Ramos (cell line): ENCODE results near the gene LRRC8D.

Experiments
- in situ Hi-C: fragments of 300-500 bp; cut with MboI; formaldehyde crosslinking; loops from one replicate; pipeline ENCODE4 v1.14.3; 2022; ENCODE audit warnings: low sequenced_read_pairs; ENCODE audit not compliant: unreplicated experiment

Gene LRRC8D

DNA sequence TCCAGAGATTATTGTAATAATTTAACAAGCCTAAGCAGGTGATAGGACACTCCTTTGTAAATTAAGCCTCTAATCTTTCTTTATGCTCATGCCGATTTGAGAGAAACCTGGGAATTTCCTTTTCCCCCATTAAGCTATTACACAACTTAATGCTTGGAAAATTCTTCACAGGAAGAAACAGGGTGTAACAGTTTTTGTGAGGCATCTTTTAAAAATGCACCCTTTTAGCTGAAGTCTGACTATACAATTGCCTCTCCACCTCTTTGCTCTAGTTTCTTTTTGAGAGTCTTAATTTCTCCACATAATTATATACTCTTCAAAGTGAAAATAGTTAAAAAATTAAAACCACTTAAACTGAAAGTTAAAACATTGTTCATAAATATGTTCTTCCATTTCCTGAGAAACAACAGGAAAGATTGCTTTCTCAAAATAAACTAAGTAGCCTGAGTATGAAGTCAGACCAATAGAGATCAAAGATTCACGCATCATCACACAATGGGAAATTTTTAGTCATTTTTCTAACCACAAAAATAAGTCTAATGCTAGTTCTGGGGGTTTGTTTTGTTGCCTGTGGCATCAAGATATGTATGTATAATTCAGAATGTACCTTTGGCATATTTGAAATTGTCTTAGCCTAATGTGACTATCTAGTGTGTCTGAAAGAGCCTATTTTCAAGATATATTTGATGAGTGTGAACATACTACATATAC lies 34.7 kb downstream of the LRRC8D start:
- in situ Hi-C loops, result no loop called here

DNA sequence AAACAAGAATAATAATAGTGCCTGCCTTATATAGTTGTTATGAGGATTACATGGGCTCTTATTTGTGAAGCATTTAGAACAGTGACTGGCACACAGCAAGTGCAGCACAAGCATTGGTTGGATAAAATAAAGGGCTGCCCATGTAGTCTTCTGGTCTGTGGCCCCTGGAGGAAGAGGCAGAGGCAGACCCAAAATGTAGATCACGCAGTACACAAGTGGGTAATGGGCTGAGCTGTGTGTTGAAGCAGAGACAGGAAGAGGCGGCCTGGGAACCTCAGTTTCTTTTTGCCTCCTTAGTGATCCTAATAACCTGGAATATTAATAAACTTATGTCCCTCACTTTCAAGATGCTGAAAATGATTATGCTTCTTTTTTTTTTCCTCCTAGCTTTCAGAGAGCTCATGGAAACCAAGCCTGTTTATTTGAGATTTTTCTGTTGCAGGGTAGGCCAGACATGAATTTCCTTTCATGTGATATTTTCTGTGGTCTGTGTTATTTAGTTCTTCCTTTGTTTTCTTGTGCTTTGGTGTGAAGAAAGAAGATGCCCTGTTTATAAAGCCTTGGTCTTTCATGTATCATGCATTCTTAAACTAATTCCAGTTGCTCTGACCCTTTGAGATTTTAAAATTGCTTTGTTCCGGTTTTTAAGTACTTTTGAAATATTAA lies 42.5 kb downstream of the LRRC8D start:
- in situ Hi-C loops, result no loop called here

DNA sequence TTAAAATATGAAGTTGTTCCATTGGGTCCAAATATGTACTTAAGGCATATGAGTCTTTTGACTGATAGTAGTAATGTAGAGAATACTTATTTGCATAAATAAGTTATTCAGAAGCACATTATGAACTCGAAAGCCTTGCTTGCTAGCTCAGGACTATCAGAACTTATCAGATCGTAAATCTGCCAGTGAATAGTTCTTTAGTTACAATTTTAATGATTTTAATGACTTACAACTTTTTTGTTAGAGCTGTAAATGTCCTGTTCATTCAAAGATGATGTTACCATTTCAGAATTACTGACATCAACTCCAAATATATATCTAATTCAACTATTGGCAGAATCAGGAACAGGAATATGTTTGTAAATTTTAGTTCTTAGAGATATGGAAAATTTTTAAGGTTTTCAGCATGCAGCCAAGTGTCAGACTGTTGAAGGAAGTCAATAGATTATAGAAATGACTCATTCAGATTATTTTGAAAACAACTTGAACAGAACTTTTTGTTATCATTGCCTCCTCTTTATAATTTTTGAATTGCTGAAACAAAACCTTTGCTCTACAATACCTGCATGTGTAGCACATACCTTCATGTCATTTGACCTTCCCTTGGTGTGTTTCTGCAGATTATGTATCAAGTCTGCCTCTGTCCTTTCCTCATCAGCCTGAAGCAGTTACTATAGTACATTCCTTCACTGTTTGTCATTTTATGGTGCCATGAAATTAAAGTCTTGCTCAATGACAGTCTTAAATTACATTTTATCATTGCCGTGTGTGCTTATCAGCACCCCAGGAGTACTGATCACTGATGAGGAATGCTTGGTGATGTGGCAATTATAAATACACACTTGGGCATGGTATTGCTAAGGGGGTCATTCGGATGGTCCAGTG lies 44.9 kb downstream of the LRRC8D start:
- in situ Hi-C loops, result no loop called here

DNA sequence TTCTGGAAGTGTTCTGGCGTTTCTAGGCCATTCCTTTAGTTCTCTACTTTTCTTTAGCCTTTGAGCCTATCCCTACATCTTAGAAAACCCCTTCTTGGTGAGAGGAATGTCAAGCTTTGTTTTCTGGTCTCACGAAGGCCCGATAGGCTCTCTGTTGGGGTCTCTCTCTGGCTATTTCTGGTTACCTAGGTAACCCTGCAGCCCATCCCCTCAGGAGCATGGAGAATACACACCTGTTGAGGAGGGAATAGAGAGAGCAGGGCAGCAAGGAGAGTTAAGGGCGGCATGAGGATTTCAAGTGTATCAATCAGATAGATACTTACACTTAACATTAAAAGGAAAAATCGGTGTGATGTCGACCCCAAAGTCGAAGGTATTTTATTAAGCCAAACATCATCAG lies 45.7 kb downstream of the LRRC8D start:
- in situ Hi-C loops, result no loop called here

DNA sequence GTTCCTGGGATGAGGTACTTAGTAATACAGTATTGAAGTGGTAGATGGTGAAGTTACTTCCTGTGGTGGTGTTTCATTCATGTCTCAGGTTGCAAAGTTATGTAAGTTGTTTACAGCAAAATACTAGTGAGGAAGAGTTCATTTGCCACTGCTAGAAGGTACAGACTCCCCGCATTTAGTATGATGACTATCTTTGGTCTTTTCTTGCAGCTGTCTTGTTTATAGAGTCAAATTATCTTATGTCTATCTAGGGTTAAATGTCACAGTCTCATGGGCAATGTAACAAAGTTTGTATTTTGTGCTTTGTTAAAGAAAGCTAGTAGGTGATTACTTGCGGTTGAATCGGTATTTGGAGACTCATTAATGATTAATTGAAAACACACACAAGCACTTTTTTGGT lies 50.2 kb downstream of the LRRC8D start:
- in situ Hi-C loops, result no loop called here

DNA sequence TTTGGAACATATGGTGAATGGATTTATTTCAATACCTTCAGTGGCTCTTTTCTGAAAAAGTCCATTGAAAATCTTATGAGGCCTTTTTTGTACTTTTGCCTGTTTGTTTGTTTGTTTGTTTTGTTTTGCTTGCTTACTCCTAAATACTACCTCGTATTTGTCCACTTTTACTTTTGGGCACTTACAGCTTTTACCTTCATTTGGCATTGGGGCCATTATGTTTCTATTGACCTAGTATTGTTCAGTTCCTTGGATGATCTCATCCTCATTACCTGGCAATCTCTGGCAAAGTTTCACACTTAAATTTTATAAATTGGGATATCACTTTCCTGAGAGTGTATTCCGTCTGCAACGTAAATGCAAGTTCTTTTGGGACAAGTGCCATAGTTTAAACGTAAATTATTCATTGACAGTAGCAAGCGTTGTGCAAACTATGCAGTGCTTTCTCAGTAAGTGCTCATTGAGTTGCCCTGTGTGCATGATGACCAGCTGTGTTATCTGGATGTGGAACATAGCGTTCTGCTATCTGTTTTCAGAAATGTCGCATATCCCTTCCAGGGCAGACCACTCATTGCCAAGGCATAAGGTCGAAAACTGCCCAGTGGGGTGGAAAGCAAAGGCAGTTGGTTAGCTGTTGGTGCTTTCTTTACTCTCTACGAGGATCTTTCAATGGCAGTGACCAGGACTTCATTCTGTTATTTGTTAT lies 51.1 kb downstream of the LRRC8D start:
- in situ Hi-C loops, result no loop called here

DNA sequence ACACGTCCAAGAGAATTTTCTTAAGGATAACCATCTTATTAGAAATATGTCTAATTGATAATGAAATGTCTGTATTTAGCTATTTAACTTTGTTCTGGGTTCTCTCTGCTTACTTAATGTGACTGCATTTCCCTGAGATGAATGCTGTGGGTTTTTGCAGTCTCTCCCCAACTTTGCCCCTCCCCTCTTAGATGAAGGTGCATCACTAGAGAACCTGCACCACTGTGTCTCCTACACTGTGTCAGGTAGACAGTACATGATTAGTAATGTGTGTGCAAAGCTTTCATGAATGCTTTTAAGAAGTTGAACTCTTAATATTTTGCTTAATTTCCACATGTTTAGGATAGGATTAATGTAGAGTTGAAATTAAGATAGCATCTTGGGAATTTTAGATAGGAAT lies 51.7 kb downstream of the LRRC8D start:
- in situ Hi-C loops, result no loop called here

DNA sequence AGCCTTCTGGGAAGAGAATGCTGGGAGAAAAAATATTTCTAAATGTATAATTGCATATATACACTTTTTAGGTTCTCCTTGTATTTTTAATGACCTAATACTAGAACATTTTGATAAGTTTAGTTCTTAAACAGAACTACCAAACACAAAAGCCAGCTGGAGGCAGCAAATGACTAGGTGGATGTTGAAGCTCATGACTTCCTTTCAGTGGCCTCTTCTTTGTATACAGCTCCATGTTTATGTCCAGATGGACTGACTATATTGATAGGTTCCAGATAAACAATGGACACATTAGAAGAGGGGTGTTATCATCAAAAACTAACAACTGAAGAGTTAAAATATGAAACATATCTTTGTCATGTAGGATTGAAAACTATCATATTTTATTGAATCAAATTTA lies 52.5 kb downstream of the LRRC8D start:
- in situ Hi-C loops, result no loop called here

DNA sequence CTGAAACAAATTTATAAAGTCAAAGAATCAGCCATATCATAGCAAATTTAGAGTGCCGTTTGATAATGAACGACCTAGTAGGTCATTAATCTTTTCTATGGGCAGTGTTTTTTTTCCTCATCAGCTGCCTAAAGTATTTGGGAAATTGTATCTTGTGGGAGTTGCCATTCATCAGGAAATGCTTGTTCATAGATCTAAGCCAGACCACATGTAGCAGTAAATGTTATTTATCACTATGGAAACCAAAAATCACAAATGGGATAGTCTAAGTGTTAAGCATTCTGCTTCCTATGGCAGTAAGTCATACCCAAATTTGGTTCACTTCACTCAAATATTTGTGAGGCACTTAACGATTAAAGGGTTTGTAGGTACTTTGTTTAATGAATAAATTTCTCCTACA lies 52.9 kb downstream of the LRRC8D start:
- in situ Hi-C loops, result no loop called here

DNA sequence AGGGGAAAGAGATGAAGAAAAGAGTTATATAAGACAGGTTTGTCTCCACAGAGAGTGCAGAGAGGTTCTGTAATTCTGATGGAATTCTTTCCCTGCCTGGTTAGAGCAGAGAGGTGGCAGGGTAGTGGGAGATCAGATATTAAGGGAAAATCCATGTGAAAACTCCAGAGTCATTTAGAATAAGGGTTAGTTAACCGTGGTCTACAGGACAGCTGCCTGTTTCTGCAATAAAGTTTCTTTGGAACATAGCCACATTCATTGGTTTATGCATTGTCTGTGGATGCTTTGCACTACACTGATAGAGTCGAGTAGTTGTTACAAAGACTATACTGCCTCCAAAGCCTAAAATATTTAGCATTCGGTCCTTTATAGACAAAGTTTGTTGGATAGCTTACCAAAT lies 55.6 kb downstream of the LRRC8D start:
- in situ Hi-C loops, result no loop called here

DNA sequence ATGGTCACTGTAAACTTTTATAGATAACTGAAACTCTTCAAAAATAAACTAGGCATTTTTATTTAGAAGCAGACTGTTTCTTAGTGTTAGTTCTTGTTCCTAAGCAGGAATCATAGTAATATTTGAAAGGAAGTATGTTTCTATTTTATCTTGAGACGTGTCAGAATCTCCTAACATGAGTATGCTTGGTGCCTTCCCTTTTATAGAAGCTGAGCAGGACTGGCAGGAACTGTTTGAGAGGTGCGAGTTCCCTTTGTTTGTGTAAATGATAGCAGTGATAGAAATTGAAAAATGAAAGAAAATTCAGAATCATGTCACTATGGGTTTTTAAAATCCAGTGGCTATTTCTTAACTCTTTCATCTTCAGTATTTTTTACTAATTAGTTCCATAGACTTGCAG lies 56.9 kb downstream of the LRRC8D start:
- in situ Hi-C loops, result no loop called here

DNA sequence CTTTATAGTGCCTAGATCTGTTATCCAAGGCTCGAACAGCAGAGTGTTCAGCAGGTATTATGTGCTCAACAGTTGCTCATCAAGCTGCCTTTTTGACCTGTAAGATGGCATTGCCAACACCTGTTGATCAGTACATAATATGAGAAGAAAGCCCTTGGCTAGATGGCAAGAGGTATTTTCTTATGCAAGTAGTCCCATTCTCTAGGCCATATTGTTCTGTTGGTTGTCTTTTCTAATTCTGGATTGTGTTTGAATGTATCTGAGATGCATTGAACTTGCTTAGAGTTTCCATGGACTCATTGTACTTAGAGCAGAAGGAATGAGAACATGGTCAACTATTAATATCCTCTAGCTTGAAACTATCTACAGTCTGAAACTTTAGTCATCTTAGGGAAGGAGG lies 57.4 kb downstream of the LRRC8D start:
- in situ Hi-C loops, result no loop called here

DNA sequence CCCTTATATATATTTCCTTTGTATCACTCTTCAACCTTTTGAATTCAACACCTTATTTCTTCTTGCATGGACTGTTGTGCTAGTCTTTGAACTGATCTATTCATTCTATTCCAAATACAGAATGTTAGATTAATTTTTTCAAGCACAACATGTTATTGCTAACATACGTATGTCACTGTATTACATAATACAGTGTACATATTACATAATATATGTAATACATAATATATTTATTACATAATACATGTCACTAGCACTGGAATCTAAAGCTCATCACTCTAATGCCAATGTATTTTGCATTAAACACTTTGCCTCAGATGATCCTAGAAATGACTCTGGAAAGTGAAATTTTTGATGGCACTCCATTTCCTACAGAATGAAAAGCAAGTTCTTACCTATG lies 59.8 kb downstream of the LRRC8D start:
- in situ Hi-C loops, result no loop called here

DNA sequence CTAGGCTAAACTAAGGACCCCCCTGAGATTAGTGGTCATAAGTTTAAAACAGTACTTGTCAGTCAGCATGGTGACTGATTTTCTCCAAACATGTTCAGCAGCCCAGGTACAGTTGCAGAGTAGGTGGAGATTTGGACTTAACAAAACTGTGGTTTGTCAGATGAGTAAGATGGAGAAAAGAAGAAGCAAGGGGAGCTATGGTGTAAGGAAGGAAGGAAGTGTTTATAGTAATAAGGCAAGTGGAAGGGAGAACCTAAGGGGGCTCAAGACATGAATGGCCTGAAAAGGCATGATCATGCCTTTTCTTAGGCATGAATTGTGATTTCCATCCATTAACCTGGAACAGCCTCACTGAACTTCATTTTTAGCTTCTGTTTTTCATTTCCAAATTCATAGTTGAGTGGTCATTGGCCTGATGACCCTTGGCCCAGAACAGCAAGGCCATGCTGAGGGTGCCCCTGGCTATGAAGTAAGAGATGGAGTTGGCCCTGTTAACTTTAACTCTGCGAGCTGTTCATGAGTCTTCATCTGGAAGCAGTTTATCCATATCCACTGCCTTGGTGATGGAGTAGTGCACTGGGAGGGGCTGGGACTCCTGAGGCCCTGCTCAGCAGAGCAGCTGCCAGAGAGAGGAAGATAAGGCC lies 60.7 kb downstream of the LRRC8D start:
- in situ Hi-C loops, result no loop called here

DNA sequence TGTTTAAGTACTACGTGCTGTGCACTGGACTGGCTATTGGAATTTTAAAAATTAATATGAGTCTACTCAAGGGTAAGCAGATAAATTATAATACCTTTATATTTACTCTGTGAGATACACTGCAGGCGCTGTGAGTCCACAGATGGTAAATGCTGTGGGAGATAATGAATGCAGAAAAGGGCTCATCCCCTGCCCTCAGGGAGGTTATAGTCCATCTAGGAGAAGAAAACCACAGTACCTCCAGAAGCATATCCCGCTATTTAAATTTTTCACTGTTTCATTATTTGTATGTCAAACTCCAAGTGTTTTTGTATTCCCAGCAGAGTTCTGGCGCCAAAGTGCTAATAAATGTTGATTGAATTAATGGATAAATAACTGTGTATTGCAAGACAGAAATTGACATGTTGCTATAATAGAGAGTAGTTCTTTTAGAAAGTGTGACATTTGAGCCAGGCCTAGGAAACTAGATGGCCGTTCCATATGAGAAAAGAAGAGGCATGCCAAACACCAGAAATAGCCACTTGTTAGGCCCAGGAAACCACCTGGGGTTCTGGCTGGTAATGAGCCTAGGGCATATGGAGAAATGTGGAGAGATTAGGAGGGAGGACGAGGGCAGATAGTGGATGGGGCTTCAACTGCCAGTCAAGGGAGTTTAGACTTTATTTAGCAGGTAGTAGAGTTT lies 61.7 kb downstream of the LRRC8D start:
- in situ Hi-C loops, result no loop called here

DNA sequence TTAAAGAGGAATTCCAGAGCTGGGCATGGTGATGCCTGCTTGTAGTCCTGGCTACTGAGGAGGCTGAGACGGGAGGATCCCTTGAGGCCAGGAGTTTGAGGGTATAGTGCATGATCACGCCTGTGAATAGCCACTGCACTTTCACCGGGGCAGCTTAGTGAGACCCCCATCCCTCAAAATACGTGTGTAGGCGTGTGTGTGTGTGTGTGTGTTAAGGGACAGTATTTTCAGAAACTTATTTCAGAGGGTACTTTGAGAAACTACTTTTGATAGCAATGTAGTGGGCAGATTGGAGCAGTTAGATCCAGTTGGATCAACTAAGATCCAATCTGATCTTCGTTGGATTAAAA lies 62.2 kb downstream of the LRRC8D start:
- in situ Hi-C loops, result no loop called here

DNA sequence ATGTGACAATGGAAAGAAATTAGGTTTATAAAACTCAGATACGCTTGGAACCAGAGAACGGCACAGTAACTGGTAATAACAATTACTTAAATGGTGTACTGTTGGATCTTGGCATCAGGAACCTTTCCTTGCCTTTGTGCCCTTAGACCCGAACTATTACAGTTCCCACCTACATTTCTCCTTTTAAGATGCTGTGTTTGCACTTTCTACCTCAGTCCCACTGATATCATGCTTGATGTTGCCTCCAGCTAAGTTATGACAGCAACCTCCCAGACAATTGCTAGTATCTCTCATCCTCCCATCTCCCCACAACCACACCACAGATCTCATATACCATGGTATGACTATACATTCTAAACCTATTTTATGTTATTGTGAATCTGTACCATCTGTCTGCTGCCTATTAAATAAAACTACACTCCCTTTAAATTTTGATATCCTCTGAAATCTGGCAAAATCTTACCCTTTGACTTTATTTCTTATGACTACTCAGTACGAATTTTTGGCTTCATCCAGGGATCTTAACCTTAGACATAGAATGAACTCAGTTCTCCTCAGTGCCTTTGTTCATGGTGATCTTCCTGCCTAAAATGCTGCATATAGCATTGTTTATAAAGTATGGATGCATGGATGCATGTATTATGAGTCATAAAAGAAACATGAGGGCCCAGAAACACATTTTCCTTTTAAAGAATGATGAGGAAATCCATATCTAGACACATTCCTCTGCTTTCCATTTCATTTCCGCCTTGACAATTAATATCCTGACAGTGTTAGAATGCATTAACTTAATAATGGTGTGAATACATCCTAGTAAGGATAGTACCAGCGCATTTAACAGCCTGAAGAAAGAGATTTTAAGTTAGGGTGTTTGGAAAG lies 64.1 kb downstream of the LRRC8D start:
- in situ Hi-C loops, result no loop called here

DNA sequence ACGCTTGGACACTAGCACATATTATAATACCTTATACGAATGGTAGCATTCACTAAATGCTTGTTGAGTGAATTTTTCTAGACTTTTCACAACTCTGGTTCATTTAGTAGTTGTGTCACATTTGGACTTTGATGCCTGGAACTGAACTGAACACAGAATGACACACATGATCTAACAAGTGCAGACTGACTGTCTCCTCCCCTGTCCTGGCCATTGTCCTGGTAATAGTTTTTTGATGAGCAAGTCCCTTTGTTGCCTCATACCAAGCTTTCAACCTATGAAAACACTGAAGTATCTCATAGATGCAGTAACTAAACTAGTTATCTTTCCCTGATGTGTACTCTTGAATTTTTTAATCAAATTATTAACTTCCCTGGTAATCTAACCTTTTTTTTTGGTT lies 66.4 kb downstream of the LRRC8D start:
- in situ Hi-C loops, result no loop called here

DNA sequence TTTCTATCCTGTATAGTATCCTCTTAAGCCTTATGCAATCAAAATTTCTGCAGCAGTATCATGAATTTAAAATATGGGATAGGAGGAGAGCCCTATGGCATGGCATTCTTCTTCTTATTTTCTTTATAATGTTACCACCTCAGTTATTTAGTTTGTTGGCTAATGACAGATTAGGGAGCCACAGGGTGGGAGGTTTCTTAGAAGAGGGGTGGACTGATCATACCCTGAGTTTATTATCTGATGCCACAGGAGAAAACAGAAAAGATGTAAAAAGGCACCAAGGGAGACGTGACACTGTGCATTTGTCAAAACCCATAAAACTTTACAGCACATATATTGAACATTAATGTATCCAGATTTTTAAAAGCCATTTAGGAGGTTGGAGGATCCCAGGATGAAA lies 66.9 kb downstream of the LRRC8D start:
- in situ Hi-C loops, result no loop called here
